ENCODE results near the gene POLR2E.

The POLR2E gene

GRCh38 chr19:1046836-1047695 is 48.1 kb downstream of the POLR2E start:
- no peak for DNase-seq (ENCODE audit: low spot score)

- DNase-seq (ENCODE audit: low spot score) = no peak
Observed at GRCh38 chr19:1046117-1046626, 49.0 kb downstream of the POLR2E start.

GRCh38 chr19:1045247-1045603 is 50.0 kb downstream of the POLR2E start:
- no peak for DNase-seq (ENCODE audit: low spot score)

DNA sequence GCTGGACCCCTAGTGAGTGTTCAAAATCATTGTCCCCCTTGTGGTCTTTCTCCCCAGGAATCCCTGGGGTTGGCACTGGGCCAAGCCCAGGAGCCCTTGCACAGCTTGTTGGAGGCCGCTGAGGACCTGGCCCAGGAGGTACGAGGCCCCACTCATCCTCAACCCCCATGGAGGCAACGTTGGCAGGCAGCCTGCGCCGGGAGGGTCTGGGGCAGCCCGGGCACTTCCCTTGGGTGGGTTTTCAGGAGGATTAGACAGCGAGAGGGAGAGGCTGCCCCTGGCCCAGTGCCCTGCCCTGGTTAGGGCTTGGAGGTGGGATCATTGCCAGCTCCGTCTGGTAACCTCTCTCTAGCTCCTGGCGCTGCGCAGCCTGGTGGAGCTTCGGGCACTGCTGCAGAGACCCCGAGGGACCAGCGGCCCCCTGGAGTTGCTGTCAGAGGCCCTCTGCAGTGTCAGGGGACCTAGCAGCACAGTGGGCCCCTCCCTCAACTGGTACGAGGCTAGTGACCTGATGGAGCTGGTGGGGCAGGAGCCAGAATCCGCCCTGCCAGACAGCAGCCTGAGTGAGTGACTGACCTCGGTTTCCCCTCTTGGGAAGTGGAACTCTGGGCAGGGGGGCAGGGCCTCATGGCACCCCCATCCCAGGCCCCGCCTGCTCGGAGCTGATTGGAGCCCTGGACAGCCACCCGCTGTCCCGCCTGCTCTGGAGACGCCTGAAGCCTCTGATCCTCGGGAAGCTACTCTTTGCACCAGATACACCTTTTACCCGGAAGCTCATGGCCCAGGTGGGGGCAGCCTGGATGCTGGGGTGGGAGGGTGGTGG is 52.3 kb downstream of the POLR2E start:
- no peak for DNase-seq (ENCODE audit: low spot score)

- DNase-seq (ENCODE audit: low spot score) = no peak
Observed at GRCh38 chr19:1041835-1042685, 53.1 kb downstream of the POLR2E start.

- DNase-seq (ENCODE audit: low spot score) = no peak
Observed at GRCh38 chr19:1041272-1041834, 53.8 kb downstream of the POLR2E start.

DNA sequence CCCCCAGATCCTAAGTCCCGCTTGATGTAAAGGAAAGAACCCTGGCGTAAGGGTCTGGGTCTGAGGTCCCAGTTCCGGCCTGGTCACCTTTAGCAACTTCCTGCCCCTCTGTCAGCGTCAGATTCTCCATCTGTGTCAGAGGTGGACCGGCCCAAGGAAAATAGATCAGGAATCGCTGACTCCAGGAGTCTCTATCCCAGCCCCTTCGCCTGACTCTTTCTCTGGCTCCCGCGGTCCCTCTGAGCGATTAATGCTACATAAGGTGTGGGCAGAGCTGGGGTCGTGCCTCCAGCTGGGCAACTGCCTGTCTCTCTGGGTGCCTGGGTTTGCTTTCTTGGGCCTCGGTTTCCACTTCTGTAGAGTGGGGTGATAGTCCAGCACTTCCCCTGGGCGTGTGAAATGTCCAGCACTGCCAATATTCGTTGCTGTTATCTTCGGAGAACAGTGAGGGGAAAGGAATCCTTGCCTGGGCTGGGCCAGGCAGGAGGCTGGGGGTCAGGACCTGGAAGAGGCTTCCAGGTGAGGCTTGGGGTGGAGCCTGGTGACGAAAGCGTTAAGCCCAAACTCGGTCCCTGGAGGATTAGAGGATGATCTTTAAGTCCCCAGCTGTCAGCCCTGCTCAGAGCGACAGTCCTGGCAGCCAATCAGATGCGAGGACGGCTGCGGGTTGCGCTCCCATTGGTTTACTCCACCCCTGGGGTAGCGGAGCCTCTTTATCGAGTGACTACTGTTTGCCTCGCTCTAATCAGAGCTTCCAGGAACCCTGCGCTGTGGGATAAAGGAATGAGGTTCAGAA is 54.5 kb downstream of the POLR2E start:
- DNase-seq (ENCODE audit: low spot score) = peak; percentile 94

GRCh38 chr19:1039646-1040475 is 55.3 kb downstream of the POLR2E start, which contains the start of gene ABCA7:
ABCA7 (plus strand) TSS chr19:1040107; CDS start chr19:1041362, 1,255 bp downstream.
- DNase-seq (ENCODE audit: low spot score) = peak; percentile 99

GRCh38 chr19:1038978-1039645 is 56.1 kb downstream of the POLR2E start:
- DNase-seq (ENCODE audit: low spot score) = no peak

DNA sequence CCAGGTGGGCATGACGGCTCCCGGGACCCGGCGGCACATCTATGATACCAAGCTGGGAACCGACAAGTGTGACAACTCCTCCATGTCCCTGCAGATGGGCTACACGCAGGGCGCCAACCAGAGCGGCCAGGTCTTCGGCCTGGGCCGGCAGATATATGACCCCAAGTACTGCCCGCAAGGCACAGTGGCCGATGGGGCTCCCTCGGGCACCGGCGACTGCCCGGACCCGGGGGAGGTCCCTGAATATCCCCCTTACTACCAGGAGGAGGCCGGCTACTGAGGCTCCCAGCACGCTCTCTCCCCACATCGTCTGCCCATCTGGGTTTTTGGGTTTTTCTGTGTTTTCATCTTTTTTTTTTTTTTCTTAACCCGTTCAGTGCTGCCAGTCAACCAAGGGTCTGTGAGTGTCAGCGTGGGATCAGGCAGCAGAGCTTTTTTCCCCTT is 57.5 kb downstream of the POLR2E start:
- DNase-seq (ENCODE audit: low spot score) = no peak
